Neutrophil (primary cell): ENCODE measurements around the gene GTF3A.
A peak's percentile ranks its signal among the peaks of the same experiment; 100 is the strongest.

Source experiments
- H3K27ac ChIP-seq: fragments of 200-600 bp; sonication (generic); 2 replicates; pipeline ENCODE4 v1.5.1; 2016; ENCODE audit warnings: mild to moderate bottlenecking, moderate library complexity
- H3K27me3 ChIP-seq: fragments of 200-600 bp; sonication (generic); 2 replicates; pipeline ENCODE4 v1.6.0; 2016; ENCODE audit warnings: mild to moderate bottlenecking
- H3K36me3 ChIP-seq: fragments of 200-600 bp; sonication (generic); 2 replicates; pipeline ENCODE4 v1.5.1; 2017
- H3K4me1 ChIP-seq, 2 experiments: fragments of 200-600 bp in 1 of 2; sonication (generic) in 1 of 2; 1 replicate in 1 of 2; 2 replicates in 1 of 2; pipeline versions ENCODE4 v1.5.1 to v1.6.1; 2013 to 2016; ENCODE audit warnings: low read depth in 1 of 2, low read length in 1 of 2, mild to moderate bottlenecking in 1 of 2, moderate library complexity in 1 of 2; ENCODE audit not compliant: control insufficient read depth in 1 of 2, insufficient read depth in 1 of 2
- H3K4me3 ChIP-seq, 2 experiments: fragments of 200-600 bp in 1 of 2; sonication (generic) in 1 of 2; 1 replicate in 1 of 2; 2 replicates in 1 of 2; pipeline ENCODE4 v1.5.1; 2013 to 2016; ENCODE audit warnings: low read depth in 1 of 2, low read length in 1 of 2, mild to moderate bottlenecking in 1 of 2, moderate library complexity in 1 of 2
- H3K9me3 ChIP-seq: fragments of 200-600 bp; sonication (generic); 2 replicates; pipeline ENCODE4 v1.5.1; 2016
- TF ChIP-seq, protein P1 (sequence below): fragments of 200-600 bp; sonication (generic); IDR thresholded peaks from 2 replicates; pipeline ENCODE4 v1.5.1; 2016; ENCODE audit warnings: antibody characterized with exemption

The GTF3A gene

GRCh38 chr13:27483421-27483820, 59.0 kb downstream of the GTF3A start:
- Histone ChIP-seq H3K4me3 (peak overlapping the region in 1 of 2 experiments; percentile 44), H3K4me1 (peaks cover 8 to 10% of the 10 kb centered on the region in 2 experiments), H3K27ac (peak overlapping the region; percentile 80), H3K27me3 (no peaks in the 10 kb centered on the region), H3K9me3 (no peaks in the 10 kb centered on the region), H3K36me3 (no peaks in the 10 kb centered on the region)
- TF ChIP-seq, protein P1, sequence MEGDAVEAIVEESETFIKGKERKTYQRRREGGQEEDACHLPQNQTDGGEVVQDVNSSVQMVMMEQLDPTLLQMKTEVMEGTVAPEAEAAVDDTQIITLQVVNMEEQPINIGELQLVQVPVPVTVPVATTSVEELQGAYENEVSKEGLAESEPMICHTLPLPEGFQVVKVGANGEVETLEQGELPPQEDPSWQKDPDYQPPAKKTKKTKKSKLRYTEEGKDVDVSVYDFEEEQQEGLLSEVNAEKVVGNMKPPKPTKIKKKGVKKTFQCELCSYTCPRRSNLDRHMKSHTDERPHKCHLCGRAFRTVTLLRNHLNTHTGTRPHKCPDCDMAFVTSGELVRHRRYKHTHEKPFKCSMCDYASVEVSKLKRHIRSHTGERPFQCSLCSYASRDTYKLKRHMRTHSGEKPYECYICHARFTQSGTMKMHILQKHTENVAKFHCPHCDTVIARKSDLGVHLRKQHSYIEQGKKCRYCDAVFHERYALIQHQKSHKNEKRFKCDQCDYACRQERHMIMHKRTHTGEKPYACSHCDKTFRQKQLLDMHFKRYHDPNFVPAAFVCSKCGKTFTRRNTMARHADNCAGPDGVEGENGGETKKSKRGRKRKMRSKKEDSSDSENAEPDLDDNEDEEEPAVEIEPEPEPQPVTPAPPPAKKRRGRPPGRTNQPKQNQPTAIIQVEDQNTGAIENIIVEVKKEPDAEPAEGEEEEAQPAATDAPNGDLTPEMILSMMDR, result no peak
